SK-N-SH (cell line): ENCODE results near the gene OR2A5. TPM values are rescaled to one million over a fixed set of nuclear protein-coding genes. Genes with fewer than 3 reads are reported as not detected.
A peak's percentile ranks its signal among the peaks of the same experiment; 100 is the strongest.
"Not testable (repeated sequence)": the region's sequence is repeated elsewhere in the genome, so short reads cannot be mapped to it uniquely, and the experiment has no call there.

Experiments
- CTCF ChIA-PET: fragments of 300-600, 350-600 bp; formaldehyde crosslinking; extraction: SDS; loops from one replicate; lab custom pipeline; 2021; lab: Yijun Ruan, JAX
- POLR2A ChIA-PET: fragments of 350-600 bp; sonication (Branson Sonifier 250); formaldehyde crosslinking; extraction: SDS; loops from one replicate; lab custom pipeline; 2020; ENCODE audit warnings: antibody characterized with exemption, inconsistent platforms; lab: Yijun Ruan, JAX
- DNase-seq: peaks from one replicate; pipeline ENCODE4 v3.0.0; 2012
- H2AFZ ChIP-seq: fragments of 200-600 bp; sonication (generic); 2 replicates; pipeline ENCODE4 v1.8.1; 2016; ENCODE audit warnings: antibody characterized with exemption, mild to moderate bottlenecking, low read depth
- H3F3A ChIP-seq: fragments of 200-600 bp; sonication (generic); replicated peaks from 2 replicates; pipeline ENCODE3; 2016; ENCODE audit warnings: antibody characterized with exemption, mild to moderate bottlenecking; ENCODE audit not compliant: insufficient read depth
- H3K27ac ChIP-seq, 2 experiments: fragments of 200-500 bp in 1 of 2; fragments of 200-600 bp in 1 of 2; sonication (Bioruptor generic) in 1 of 2; sonication (generic), shearing (Covaris generic) in 1 of 2; 2 replicates each; pipeline versions ENCODE4 v1.5.1 to v1.6.1; 2014 to 2016; ENCODE audit warnings: low read depth in 2 of 2, inconsistent platforms in 1 of 2, low read length in 1 of 2, mild to moderate bottlenecking in 1 of 2, mixed read lengths in 1 of 2
- H3K27me3 ChIP-seq: fragments of 200-600 bp; sonication (generic), shearing (Covaris generic); 2 replicates; pipeline ENCODE4 v1.6.1; 2016; ENCODE audit warnings: mixed run types; ENCODE audit not compliant: insufficient read depth
- H3K36me3 ChIP-seq, 2 experiments: fragments of 200-500 bp in 1 of 2; fragments of 200-600 bp in 1 of 2; sonication (Bioruptor generic) in 1 of 2; sonication (generic) in 1 of 2; replicated peaks in 1 of 2; 2 replicates each; pipeline versions ENCODE3 to v1.5.1; 2014 to 2016; ENCODE audit warnings: low read length in 1 of 2, mild to moderate bottlenecking in 1 of 2; ENCODE audit not compliant: insufficient read depth in 2 of 2, control insufficient read depth in 1 of 2
- H3K4me1 ChIP-seq, 2 experiments: fragments of 200-500 bp in 1 of 2; fragments of 200-600 bp in 1 of 2; sonication (Bioruptor generic) in 1 of 2; sonication (generic), shearing (Covaris generic) in 1 of 2; 2 replicates each; pipeline versions ENCODE4 v1.5.1 to v1.6.1; 2014 to 2016; ENCODE audit warnings: low read depth in 1 of 2, low read length in 1 of 2, mixed run types in 1 of 2; ENCODE audit not compliant: insufficient read depth in 2 of 2, control insufficient read depth in 1 of 2
- H3K4me2 ChIP-seq: fragments of 200-600 bp; sonication (generic), shearing (Covaris generic); 2 replicates; pipeline ENCODE4 v1.6.1; 2017; ENCODE audit warnings: mixed run types
- H3K4me3 ChIP-seq, 2 experiments: fragments of 200-500 bp in 1 of 2; fragments of 200-600 bp in 1 of 2; sonication (Bioruptor generic) in 1 of 2; sonication (generic), shearing (Covaris generic) in 1 of 2; 2 replicates each; pipeline versions ENCODE4 v1.5.1 to v1.8.1; 2014 to 2016; ENCODE audit warnings: low read depth in 2 of 2, inconsistent platforms in 1 of 2, low read length in 1 of 2, mild to moderate bottlenecking in 1 of 2, mixed read lengths in 1 of 2, moderate library complexity in 1 of 2
- H3K79me2 ChIP-seq: fragments of 200-600 bp; sonication (generic); 2 replicates; pipeline ENCODE4 v1.8.1; 2017; ENCODE audit warnings: mild to moderate bottlenecking; ENCODE audit not compliant: insufficient read depth
- H3K9ac ChIP-seq: fragments of 200-600 bp; sonication (generic); 2 replicates; pipeline ENCODE4 v1.6.1; 2017; ENCODE audit warnings: mixed run types
- H3K9me2 ChIP-seq: fragments of 200-600 bp; sonication (generic); 2 replicates; pipeline ENCODE4 v1.6.1; 2017; ENCODE audit warnings: mixed run types
- H3K9me3 ChIP-seq: fragments of 200-600 bp; sonication (generic); 2 replicates; pipeline ENCODE4 v1.6.1; 2017; ENCODE audit warnings: mixed run types, mild to moderate bottlenecking, moderate library complexity
- H4K20me1 ChIP-seq: fragments of 200-600 bp; sonication (generic); 2 replicates; pipeline ENCODE4 v1.6.1; 2017; ENCODE audit warnings: mild to moderate bottlenecking, mixed run types; ENCODE audit not compliant: insufficient read depth
- CHD2 ChIP-seq: fragments of 150-350 bp; IDR thresholded peaks from 2 replicates; pipeline ENCODE4 v1.6.1; 2018; ENCODE audit warnings: low read length; ENCODE audit not compliant: partially characterized antibody
- FOSL2 ChIP-seq: IDR thresholded peaks from 2 replicates; pipeline ENCODE4 v1.4.0; 2012; ENCODE audit warnings: low read depth, mild to moderate bottlenecking, moderate library complexity, borderline replicate concordance
- FOXM1 ChIP-seq: IDR thresholded peaks from 2 replicates; pipeline ENCODE4 v1.4.0; 2012; ENCODE audit warnings: low read depth, mild to moderate bottlenecking
- MXI1 ChIP-seq: IDR thresholded peaks from 2 replicates; pipeline ENCODE4 v1.6.1; 2012; ENCODE audit warnings: mild to moderate bottlenecking, low read depth, low read length, improper control_type of control experiment
- RCOR1 ChIP-seq: fragments of 150-350 bp; IDR thresholded peaks from 2 replicates; pipeline ENCODE4 v1.6.1; 2017; ENCODE audit warnings: antibody characterized with exemption, low read length
- TAF1 ChIP-seq: IDR thresholded peaks from 2 replicates; pipeline ENCODE4 v1.6.1; 2012; ENCODE audit warnings: low read depth, mild to moderate bottlenecking, low read length, moderate library complexity, borderline replicate concordance
- TCF12 ChIP-seq: IDR thresholded peaks from 2 replicates; pipeline ENCODE4 v1.4.0; 2012
- WGBS: methylation state at CpG from one replicate; pipeline ENCODE4 v1.1.6; 2017; ENCODE audit warnings: low lambda C conversion rate; 5-methylcytosine and 5-hydroxymethylcytosine counted together
- polyA plus RNA-seq, 3 experiments: library from polyadenylated mRNA; depleted of rRNA; stranded (reverse); fragments of >200 nt; gene quantifications; 2 replicates each; pipeline ENCODE4 v1.2.3, GENCODE V29; 2012
- TF ChIP-seq, protein P1 (sequence below): IDR thresholded peaks from 2 replicates; pipeline ENCODE4 v1.4.0; 2012; ENCODE audit warnings: low read depth, borderline replicate concordance
- TF ChIP-seq, protein P2 (sequence below): IDR thresholded peaks from 2 replicates; pipeline ENCODE4; 2012

Gene OR2A5
- polyA plus RNA-seq, 1 of the 3 experiments (the other 2 are of a cell fraction), result not detected

DNA sequence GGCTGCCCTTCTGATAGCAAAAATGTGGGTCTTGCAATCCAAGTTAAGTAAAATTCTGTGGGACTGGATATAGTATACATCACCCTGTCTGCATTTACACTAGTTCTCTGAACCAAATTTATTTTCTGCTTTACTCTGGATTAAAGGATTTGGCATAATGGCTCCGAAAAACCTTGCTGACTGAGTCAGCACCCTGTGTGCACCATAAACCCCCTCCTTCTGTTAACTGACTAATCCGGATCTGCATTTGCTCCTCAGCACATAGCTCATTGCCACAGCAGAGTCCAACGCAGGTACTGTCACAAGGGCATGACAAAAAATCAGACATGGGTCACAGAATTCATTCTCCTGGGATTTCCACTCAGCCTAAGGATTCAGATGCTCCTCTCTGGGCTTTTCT lies 1.3 kb downstream of the OR2A5 start:
- no peak overlapping the region for H2AFZ ChIP-seq
- no peaks in the 10 kb centered on the region for H4K20me1 ChIP-seq
- H3K36me3 ChIP-seq, result no peaks in the 10 kb centered on the region
- ChIA-PET POLR2A (no interaction called here), CTCF (no interaction called here)
- no peak overlapping the region for H3K4me2 ChIP-seq
- TF ChIP-seq, protein P1, sequence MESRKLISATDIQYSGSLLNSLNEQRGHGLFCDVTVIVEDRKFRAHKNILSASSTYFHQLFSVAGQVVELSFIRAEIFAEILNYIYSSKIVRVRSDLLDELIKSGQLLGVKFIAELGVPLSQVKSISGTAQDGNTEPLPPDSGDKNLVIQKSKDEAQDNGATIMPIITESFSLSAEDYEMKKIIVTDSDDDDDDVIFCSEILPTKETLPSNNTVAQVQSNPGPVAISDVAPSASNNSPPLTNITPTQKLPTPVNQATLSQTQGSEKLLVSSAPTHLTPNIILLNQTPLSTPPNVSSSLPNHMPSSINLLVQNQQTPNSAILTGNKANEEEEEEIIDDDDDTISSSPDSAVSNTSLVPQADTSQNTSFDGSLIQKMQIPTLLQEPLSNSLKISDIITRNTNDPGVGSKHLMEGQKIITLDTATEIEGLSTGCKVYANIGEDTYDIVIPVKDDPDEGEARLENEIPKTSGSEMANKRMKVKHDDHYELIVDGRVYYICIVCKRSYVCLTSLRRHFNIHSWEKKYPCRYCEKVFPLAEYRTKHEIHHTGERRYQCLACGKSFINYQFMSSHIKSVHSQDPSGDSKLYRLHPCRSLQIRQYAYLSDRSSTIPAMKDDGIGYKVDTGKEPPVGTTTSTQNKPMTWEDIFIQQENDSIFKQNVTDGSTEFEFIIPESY, result no peak
- TF ChIP-seq TAF1 (no peak), FOXM1 (no peak), MXI1 (no peak), RCOR1 (no peak)
- TF ChIP-seq, protein P2, sequence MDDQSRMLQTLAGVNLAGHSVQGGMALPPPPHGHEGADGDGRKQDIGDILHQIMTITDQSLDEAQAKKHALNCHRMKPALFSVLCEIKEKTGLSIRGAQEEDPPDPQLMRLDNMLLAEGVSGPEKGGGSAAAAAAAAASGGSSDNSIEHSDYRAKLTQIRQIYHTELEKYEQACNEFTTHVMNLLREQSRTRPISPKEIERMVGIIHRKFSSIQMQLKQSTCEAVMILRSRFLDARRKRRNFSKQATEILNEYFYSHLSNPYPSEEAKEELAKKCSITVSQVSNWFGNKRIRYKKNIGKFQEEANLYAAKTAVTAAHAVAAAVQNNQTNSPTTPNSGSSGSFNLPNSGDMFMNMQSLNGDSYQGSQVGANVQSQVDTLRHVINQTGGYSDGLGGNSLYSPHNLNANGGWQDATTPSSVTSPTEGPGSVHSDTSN, result no peak
- no peak for DNase-seq
- H3K27ac ChIP-seq, result no peak overlapping the region
- H3K9me2 ChIP-seq, result no peaks in the 10 kb centered on the region
- H3K27me3 ChIP-seq, result peaks cover 8% of the 10 kb centered on the region; the same call in 1 of the 2 replicates
- no peaks in the 10 kb centered on the region for H3K9me3 ChIP-seq
- WGBS, result 4% methylated on average over 3 of the region's 3 CpGs
- no peak overlapping the region for H3K9ac ChIP-seq
- no peak overlapping the region for H3K4me3 ChIP-seq
- H3K79me2 ChIP-seq, result no peaks in the 10 kb centered on the region
- no peaks in the 10 kb centered on the region for H3K4me1 ChIP-seq
- no peaks in the 10 kb centered on the region for H3F3A ChIP-seq

DNA sequence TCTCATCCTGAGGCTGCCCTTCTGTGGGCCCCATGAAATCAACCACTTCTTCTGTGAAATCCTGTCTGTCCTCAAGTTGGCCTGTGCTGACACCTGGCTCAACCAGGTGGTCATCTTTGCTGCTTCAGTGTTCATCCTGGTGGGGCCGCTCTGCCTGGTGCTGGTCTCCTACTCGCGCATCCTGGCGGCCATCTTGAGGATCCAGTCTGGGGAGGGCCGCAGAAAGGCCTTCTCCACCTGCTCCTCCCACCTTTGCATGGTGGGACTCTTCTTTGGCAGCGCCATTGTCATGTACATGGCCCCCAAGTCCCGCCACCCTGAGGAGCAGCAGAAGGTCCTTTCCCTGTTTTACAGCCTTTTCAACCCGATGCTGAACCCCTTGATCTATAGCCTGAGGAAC lies 2.1 kb downstream of the OR2A5 start:
- H3K4me2 ChIP-seq, H3K4me1 ChIP-seq, DNase-seq, H3K79me2 ChIP-seq, H4K20me1 ChIP-seq, H3F3A ChIP-seq, H3K9me2 ChIP-seq, POLR2A ChIA-PET, H2AFZ ChIP-seq, H3K36me3 ChIP-seq, CTCF ChIA-PET, H3K9me3 ChIP-seq, H3K27ac ChIP-seq, H3K9ac ChIP-seq, H3K4me3 ChIP-seq: not testable (repeated sequence)
- H3K27me3 ChIP-seq, result peaks cover 11% of the 10 kb centered on the region; the same call in 1 of the 2 replicates
- 7% methylated on average over 8 of the region's 8 CpGs for WGBS

DNA sequence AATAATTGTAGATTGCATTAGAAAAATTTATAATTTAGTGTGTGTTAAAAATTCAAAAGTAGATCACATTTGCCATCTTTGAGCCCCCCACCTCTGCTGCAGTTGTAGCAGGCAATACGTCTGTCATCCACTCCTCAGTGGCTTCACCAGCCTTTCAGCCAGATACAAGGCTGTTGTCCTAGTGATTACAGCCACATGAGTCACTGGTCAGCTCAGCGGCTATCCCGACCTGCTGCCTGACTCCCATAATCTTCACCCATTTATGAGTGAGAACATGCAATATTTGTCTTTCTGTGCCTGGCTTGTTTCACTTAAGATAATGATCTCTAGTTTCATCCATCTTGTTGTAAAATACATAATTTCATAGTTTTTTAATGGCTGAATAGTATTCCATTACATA lies 9.2 kb downstream of the OR2A5 start:
- CTCF ChIA-PET, result no interaction called here

More for the DNA sequence above, 9.2 kb downstream of the OR2A5 start:
- Histone ChIP-seq H2AFZ (no peak overlapping the region), H3K9ac (no peak overlapping the region), H3K4me3 (no peak overlapping the region), H4K20me1 (no peaks in the 10 kb centered on the region)
- DNase-seq, result no peak
- TF ChIP-seq CHD2 (no peak), TCF12 (peak; percentile 11; the same call in 1 of the 2 replicates), FOSL2 (0 out of 2 replicates have a peak, but pooled peaks have one; percentile 48)
- TF ChIP-seq, all 33 proteins: peak for 2
- H3K27me3 ChIP-seq, result peaks cover 13% of the 10 kb centered on the region; the same call in 1 of the 2 replicates
- no peaks in the 10 kb centered on the region for H3F3A ChIP-seq
- no peaks in the 10 kb centered on the region for H3K4me1 ChIP-seq
- POLR2A ChIA-PET, result no interaction called here
- WGBS, result 3% methylated on average over 3 of the region's 3 CpGs
- H3K9me3 ChIP-seq, result no peaks in the 10 kb centered on the region
- 0 out of 2 replicates have a peak overlapping the region, but pooled peaks have one; percentile 5 for H3K4me2 ChIP-seq
- H3K27ac ChIP-seq, result no peak overlapping the region
- no peaks in the 10 kb centered on the region for H3K9me2 ChIP-seq
- H3K36me3 ChIP-seq, result no peaks in the 10 kb centered on the region
- H3K79me2 ChIP-seq, result no peaks in the 10 kb centered on the region
